ENCODE measurements around the gene RCOR2. TPM values are rescaled to one million over a fixed set of nuclear protein-coding genes. Genes with fewer than 3 reads are reported as not detected.

The RCOR2 gene
- total and polyA plus RNA-seq, 2 of the 4 experiments (the other 2 are of a cell fraction) = 0.90 to 2.0 TPM

DNA sequence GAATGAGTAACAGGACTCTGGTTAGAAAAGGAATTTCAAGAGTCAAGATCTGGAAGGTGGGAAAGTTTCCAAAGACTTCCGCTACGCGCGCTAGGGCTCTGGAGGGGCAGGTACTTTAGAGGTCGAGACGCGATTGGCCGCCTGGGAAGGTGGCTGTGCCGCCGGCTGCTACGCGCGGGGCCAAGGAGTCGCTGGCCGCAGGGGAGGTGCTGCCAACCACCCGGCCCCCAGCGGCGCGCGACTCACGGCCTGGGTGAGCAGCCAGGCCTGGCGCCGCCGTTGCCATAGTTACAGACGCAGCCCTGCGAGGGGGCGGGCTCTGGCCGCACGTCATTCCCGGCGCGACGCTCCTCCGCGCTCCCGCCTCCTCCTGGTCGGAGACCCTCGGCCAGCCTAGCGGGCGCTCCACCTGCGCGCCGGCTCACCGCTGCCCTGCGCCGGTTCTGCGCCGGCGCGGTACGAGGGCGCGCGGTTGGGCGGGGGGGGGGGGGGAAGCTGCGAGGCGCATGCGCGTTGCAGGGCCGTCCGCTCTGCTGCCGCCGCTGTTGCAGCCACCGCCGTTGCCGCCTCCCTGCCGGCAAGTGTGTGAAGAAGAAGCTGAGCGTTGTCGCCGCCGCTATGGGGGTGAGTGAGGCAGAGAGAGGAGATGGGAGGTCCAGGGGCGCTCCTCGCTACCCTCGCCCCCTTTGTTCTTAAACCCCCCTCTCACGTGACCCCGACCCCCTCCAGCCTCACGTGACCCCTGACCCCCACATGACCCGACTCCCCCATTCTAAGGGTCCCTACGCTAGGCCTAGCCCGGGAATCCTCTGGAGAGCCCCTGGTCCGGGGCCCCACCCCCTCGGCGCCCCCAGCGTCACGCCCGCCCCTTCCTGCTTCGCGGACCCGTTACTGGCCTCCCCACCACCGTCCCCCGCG, 21.8 kb upstream of the RCOR2 start, which contains the start of gene NAA40 (continued):
- TF ChIP-seq SMC3 (IDR thresholded peaks at IDR 0.05; ENCODE audit: low read depth, low read length) (no peak), RAD21 (IDR thresholded peaks at IDR 0.05; ENCODE audit: low read length) (no peak), MXI1 (IDR thresholded peaks at IDR 0.05; ENCODE audit: borderline replicate concordance, low read depth, low read length) (peak; percentile 85)
